ENCODE measurements around the gene PFKP. TPM values are rescaled to one million over a fixed set of nuclear protein-coding genes. Genes with fewer than 3 reads are reported as not detected.

PFKP gene
- total RNA-seq, 4 donors from 2014 or later, result 22.9 to 74.5 (median 43.8) TPM

DNA sequence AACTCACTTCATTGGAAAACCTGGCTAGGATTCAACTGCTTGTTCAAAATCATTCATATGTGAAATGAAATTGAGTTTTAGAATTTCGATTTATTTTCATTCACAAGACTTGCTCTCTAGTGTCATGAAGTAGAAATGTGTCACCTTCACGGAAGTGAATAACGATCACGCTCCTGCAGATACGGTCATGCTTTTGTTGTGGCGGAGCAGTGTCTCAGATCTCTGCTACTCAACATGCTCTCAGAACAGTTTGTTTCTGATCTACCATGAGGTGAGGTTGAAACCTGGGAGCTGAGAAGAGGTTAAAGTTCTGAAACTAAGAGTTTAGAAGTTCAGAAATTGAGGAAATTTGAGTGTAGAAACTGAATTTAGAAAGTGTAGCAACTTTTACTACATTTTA lies 119.0 kb downstream of the PFKP start:
- Histone ChIP-seq H3K9me3 (no peaks in the 10 kb centered on the region), H3K27ac (no peak overlapping the region), H3K4me1 (no peaks in the 10 kb centered on the region), H3K4me3 (no peak overlapping the region), H3K27me3 (no peaks in the 10 kb centered on the region), H3K36me3 (no peaks in the 10 kb centered on the region)
- TF ChIP-seq, protein P1, sequence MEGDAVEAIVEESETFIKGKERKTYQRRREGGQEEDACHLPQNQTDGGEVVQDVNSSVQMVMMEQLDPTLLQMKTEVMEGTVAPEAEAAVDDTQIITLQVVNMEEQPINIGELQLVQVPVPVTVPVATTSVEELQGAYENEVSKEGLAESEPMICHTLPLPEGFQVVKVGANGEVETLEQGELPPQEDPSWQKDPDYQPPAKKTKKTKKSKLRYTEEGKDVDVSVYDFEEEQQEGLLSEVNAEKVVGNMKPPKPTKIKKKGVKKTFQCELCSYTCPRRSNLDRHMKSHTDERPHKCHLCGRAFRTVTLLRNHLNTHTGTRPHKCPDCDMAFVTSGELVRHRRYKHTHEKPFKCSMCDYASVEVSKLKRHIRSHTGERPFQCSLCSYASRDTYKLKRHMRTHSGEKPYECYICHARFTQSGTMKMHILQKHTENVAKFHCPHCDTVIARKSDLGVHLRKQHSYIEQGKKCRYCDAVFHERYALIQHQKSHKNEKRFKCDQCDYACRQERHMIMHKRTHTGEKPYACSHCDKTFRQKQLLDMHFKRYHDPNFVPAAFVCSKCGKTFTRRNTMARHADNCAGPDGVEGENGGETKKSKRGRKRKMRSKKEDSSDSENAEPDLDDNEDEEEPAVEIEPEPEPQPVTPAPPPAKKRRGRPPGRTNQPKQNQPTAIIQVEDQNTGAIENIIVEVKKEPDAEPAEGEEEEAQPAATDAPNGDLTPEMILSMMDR (IDR thresholded peaks at IDR 0.05), result no peak
- TF ChIP-seq POLR2A (IDR thresholded peaks at IDR 0.05), result no peak
- intact Hi-C loops (cut with DNase I; ENCODE audit: low total_unique reads), result no loop called here
- no peak for DNase-seq

Other genes starting within 250 kb of the PFKP start
- 10 to 100 TPM; 37.4 to 100.0 (median 51.4) TPM for gene PITRM1, start 105.2 kb downstream of the PFKP start, total RNA-seq